NB4 (cell line): Measurements from ENCODE around the gene RBM17.

Source experiments
- CTCF ChIP-seq: IDR thresholded peaks from one replicate; pipeline ENCODE4 v1.5.1; 2012; ENCODE audit warnings: low read depth, low read length
- MYC ChIP-seq: IDR thresholded peaks from 2 replicates; pipeline ENCODE4 v1.6.1; 2011; ENCODE audit warnings: low read depth, low read length
- POLR2A ChIP-seq: IDR thresholded peaks from 2 replicates; pipeline ENCODE4 v1.6.1; 2011; ENCODE audit warnings: mild to moderate bottlenecking; ENCODE audit not compliant: insufficient read length; ENCODE audit errors: extremely low read depth

DNA sequence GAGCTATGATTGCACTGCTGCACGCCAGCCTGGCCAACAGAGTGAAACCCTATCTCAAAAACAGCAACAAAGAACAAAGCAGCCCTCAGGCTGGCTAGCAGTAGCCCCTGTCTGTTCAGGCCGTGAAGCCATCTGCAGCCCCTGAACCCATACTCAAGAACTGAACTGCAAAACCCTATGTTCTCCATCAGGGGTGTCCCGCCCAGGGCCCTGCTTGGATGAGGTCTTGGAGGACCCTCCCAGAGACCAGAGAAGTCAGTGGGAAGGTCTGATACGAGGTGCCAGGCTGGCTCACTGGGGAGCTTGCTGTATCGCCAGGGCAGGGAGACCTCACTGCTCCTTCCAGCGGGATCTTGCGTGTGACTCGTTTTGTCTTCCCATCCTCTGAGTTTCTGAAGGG lies 39.3 kb downstream of the RBM17 start:
- TF ChIP-seq CTCF = no peak
- no peak for TF ChIP-seq MYC
- TF ChIP-seq POLR2A = no peak
